K562 (cell line): ENCODE data around the gene PES1. TPM values are rescaled to one million over a fixed set of nuclear protein-coding genes. Genes with fewer than 3 reads are reported as not detected.

Experiments
- ADNP ChIP-seq: fragments of 200-800 bp; sonication (Bioruptor generic); IDR thresholded peaks from 2 replicates; pipeline ENCODE4 v1.6.1; 2016; ENCODE audit warnings: missing genetic modification characterization, missing compliant biosample characterization
- ATF7 ChIP-seq: fragments of 450-650 bp; IDR thresholded peaks from 2 replicates; pipeline ENCODE4 v1.7.1; 2014; ENCODE audit warnings: mild to moderate bottlenecking, moderate library complexity
- CHD2 ChIP-seq: IDR thresholded peaks from 2 replicates; pipeline ENCODE4 v1.6.1; 2011; ENCODE audit warnings: low read depth, low read length
- EP400 ChIP-seq: fragments of 450-650 bp; IDR thresholded peaks from 2 replicates; pipeline ENCODE4 v1.6.1; 2017; ENCODE audit warnings: antibody characterized with exemption, mild to moderate bottlenecking, moderate library complexity
- FOXA1 ChIP-seq: fragments of 450-650 bp; IDR thresholded peaks from 2 replicates; pipeline ENCODE4 v1.6.1; 2016; ENCODE audit warnings: mild to moderate bottlenecking, borderline replicate concordance
- KLF1 ChIP-seq: fragments of 450-650 bp; IDR thresholded peaks from 2 replicates; pipeline ENCODE4 v1.6.1; 2016; ENCODE audit warnings: missing genetic modification characterization, missing compliant biosample characterization
- MAZ ChIP-seq, 2 experiments: fragments of 450-650 bp in 1 of 2; sonication (generic) in 1 of 2; formaldehyde crosslinking; IDR thresholded peaks in 1 of 2; conservative IDR thresholded peaks in 1 of 2; 2 replicates each; pipeline versions ENCODE4 v1.4.0 to v1.5.0; 2020; ENCODE audit warnings: mild to moderate bottlenecking in 1 of 2, missing genetic modification reagents in 1 of 2
- MYC ChIP-seq, 2 experiments: fragments of 250-450 bp in 1 of 2; sonication (Bioruptor Pico) in 1 of 2; IDR thresholded peaks; 2 replicates each; pipeline versions ENCODE4 v1.5.1 to v1.6.1; 2012 to 2021; ENCODE audit warnings: low read depth in 2 of 2, borderline replicate concordance in 1 of 2, improper control_type of control experiment in 1 of 2, low read length in 1 of 2, mild to moderate bottlenecking in 1 of 2, moderate library complexity in 1 of 2
- NBN ChIP-seq: fragments of 450-650 bp; IDR thresholded peaks from 2 replicates; pipeline ENCODE4 v1.6.1; 2016; ENCODE audit warnings: low read depth, mild to moderate bottlenecking
- NR0B1 ChIP-seq: fragments of 450-650 bp; IDR thresholded peaks from one replicate; pipeline ENCODE4 v1.6.1; 2018; ENCODE audit warnings: mild to moderate bottlenecking, moderate library complexity; ENCODE audit not compliant: partially characterized antibody
- NR2C1 ChIP-seq, 2 experiments: fragments of 450-650 bp; IDR thresholded peaks; 2 replicates each; pipeline ENCODE4 v1.6.1; 2017; ENCODE audit warnings: mild to moderate bottlenecking in 2 of 2, antibody characterized with exemption in 1 of 2, inconsistent platforms in 1 of 2, missing compliant biosample characterization in 1 of 2, missing genetic modification characterization in 1 of 2
- RBM22 ChIP-seq: fragments of 200-400 bp; formaldehyde crosslinking; IDR thresholded peaks from 2 replicates; pipeline ENCODE4 v1.6.1; 2018; ENCODE audit warnings: low read length, low read depth; ENCODE audit not compliant: poor library complexity, severe bottlenecking
- SMC3 ChIP-seq: conservative IDR thresholded peaks from 2 replicates; pipeline ENCODE4 v1.6.1; 2011; ENCODE audit warnings: low read depth, low read length, improper control_type of control experiment; ENCODE audit not compliant: insufficient read depth
- TARDBP ChIP-seq: fragments of 450-650 bp; IDR thresholded peaks from 2 replicates; pipeline ENCODE4 v1.6.1; 2016
- TBP ChIP-seq: optimal IDR thresholded peaks from 2 replicates; pipeline ENCODE3; 2011; ENCODE audit warnings: low read depth, low read length, improper control_type of control experiment
- TRIM25 ChIP-seq: fragments of 450-650 bp; IDR thresholded peaks from 2 replicates; pipeline ENCODE4 v1.7.0; 2016; ENCODE audit warnings: borderline replicate concordance
- ZNF592 ChIP-seq: fragments of 450-650 bp; IDR thresholded peaks from 2 replicates; pipeline ENCODE4 v1.6.1; 2017; ENCODE audit warnings: antibody characterized with exemption, mild to moderate bottlenecking
- ZNF644 ChIP-seq: fragments of 200-800 bp; sonication (Bioruptor generic); IDR thresholded peaks from 2 replicates; pipeline ENCODE4 v1.6.1; 2016; ENCODE audit warnings: low read depth, missing genetic modification characterization, missing compliant biosample characterization
- ZSCAN29 ChIP-seq: fragments of 450-650 bp; IDR thresholded peaks from 2 replicates; pipeline ENCODE4 v1.6.1; 2017
- polyA plus RNA-seq, 8 experiments: library from polyadenylated mRNA; depleted of rRNA in 4 of 8; stranded (reverse) in 5 of 8; unstranded in 3 of 8; fragments of >200 nt; fragmentation: Nextera tagmentation in 2 of 8; fragmentation: Illumina TruSeq in 1 of 8; extraction: Ambion mirVana in 2 of 8; extraction: Trizol in 1 of 8; gene quantifications; 2 replicates each; pipeline versions ENCODE4 v1.2.1 to v1.2.3, GENCODE V29; 2011 to 2014; ENCODE audit warnings: inconsistent platforms in 1 of 8, missing spikeins in 1 of 8
- total RNA-seq, 7 experiments: library from RNA; depleted of rRNA in 6 of 7; stranded (reverse); fragments of >200 nt in 6 of 7; fragmentation: Illumina TruSeq in 2 of 7; extraction: Trizol in 2 of 7; gene quantifications; 2 replicates each; pipeline versions ENCODE4 v1.2.1 to v1.2.3, GENCODE V29; 2011 to 2021; ENCODE audit warnings: low replicate concordance in 1 of 7
- TF ChIP-seq, protein P1 (sequence below): sonication (generic); formaldehyde crosslinking; IDR thresholded peaks from 2 replicates; pipeline ENCODE4 v1.8.0; 2022; ENCODE audit warnings: mild to moderate bottlenecking, missing genetic modification reagents, borderline replicate concordance

The PES1 gene
- total and polyA plus RNA-seq, 9 of the 15 experiments (the other 6 are each of a cell fraction or from before 2014, with no cell fraction given): 6.5 to 158 (median 94.3) TPM

DNA sequence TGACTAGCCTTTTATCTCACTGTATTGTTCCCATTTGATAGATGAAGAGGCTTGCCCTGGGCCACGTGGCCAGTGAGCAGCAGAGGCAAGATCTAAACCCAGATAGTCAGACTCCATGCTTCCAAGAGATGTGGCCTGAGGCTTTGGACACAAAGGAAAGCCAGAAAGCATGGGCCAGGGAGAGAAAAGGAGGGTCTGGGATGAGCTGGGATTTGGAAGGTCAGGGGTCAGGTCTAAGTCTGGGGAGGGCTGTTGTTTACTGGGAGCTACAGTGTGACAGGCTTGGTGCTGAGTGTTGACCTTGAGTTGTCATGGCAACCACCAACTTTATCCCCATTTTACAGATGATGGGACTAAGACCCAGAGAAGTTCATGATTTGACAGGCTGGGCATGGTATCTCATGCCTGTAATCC lies 46.0 kb upstream of the PES1 start (continued):
- TF ChIP-seq ZNF592: no peak
- TF ChIP-seq NR0B1: no peak
- TF ChIP-seq KLF1 (tag): no peak
- no peak for TF ChIP-seq ATF7
- TF ChIP-seq NBN: no peak
- no peak for TF ChIP-seq TRIM25
- no peak for TF ChIP-seq MAZ (CRISPR knock-in tag; conservative IDR thresholded peaks at IDR 0.05 in 1 of 2, IDR thresholded peaks at IDR 0.05 in 1 of 2)
- TF ChIP-seq MYC (IDR thresholded peaks at IDR 0.05; ENCODE audit: low read depth, low read length): peak; percentile 54
- no peak for TF ChIP-seq MYC (CRISPR knock-in tag; IDR thresholded peaks at IDR 0.05; ENCODE audit: borderline replicate concordance, low read depth)
- no peak for TF ChIP-seq TARDBP
- no peak for TF ChIP-seq FOXA1
- TF ChIP-seq CHD2: no peak
- no peak for TF ChIP-seq TBP
- no peak for TF ChIP-seq RBM22
- TF ChIP-seq, protein P1, sequence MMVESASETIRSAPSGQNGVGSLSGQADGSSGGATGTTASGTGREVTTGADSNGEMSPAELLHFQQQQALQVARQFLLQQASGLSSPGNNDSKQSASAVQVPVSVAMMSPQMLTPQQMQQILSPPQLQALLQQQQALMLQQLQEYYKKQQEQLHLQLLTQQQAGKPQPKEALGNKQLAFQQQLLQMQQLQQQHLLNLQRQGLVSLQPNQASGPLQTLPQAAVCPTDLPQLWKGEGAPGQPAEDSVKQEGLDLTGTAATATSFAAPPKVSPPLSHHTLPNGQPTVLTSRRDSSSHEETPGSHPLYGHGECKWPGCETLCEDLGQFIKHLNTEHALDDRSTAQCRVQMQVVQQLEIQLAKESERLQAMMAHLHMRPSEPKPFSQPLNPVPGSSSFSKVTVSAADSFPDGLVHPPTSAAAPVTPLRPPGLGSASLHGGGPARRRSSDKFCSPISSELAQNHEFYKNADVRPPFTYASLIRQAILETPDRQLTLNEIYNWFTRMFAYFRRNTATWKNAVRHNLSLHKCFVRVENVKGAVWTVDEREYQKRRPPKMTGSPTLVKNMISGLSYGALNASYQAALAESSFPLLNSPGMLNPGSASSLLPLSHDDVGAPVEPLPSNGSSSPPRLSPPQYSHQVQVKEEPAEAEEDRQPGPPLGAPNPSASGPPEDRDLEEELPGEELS (CRISPR knock-in tag): no peak
- no peak for TF ChIP-seq NR2C1 (IDR thresholded peaks at IDR 0.05)
- peak; percentile 43; the same call in 1 of the 2 replicates for TF ChIP-seq NR2C1 (tag; IDR thresholded peaks at IDR 0.05)
- no peak for TF ChIP-seq ZSCAN29
- TF ChIP-seq EP400: no peak
- no peak for TF ChIP-seq SMC3
- TF ChIP-seq ZNF644 (tag): no peak
- peak; percentile 56; the same call in 1 of the 2 replicates for TF ChIP-seq ADNP (tag)
